ENCODE results near the gene TEX44. TPM values are rescaled to one million over a fixed set of nuclear protein-coding genes. Genes with fewer than 3 reads are reported as not detected.
"Not testable (repeated sequence)": the region's sequence is repeated elsewhere in the genome, so short reads cannot be mapped to it uniquely, and the experiment has no call there.

TEX44 gene
- total RNA-seq, 1 experiment from 2014 or later, result not detected

DNA sequence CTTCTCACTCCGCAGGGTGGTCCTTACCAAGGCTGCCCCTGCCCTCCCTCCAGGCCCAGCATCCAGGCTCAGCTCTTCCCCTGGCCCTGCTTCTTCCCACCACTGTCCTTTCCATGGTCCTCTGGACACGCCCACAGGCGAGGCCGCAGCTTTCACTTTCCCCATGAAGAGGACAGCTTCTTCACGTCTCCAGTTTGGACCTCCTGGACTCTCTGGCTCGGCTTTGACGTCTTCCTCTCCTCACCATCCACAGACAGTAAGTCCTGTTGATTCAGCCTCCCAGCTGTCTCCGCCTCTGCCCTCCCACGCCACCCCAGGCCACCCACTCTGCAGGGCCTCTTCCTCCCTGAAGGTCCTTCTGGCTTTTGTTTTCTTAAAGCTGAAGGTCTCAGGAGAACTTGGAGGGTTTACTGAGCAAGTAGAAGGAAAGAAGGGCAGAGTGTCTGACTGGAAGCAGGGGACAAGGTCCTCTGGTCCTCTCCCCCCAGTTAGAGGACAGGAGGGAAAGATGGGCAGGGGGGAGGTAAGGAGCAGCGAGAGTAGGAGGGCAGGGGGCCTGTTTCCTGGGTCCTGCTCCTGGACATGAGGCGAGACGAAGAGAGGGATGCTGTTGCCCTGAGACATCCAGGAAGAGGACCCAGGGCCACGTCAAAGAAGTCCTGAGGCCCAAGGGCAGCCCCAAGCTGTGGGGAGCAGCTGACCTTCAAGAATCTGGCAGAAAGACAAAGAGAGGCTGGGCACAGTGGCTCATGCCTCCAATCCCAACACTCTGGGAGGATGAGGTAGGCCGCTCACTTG is 37.7 kb upstream of the TEX44 start:
- intact Hi-C loops (cut with micrococcal nuclease; ENCODE audit: unreplicated experiment), result loop anchor here (5.0 kb wide), 1 partner anchor 38 kb away; no protein-coding TSS in a partner anchor
- TF ChIP-seq SIN3A (IDR thresholded peaks at IDR 0.05; ENCODE audit: borderline replicate concordance, insufficient read depth, low read depth, low read length) (no peak), POLR2AphosphoS5 (IDR thresholded peaks at IDR 0.05; ENCODE audit: low read depth, low read length) (no peak), TCF7L2 (IDR thresholded peaks at IDR 0.05; ENCODE audit: low read depth, low read length) (no peak)
- TF ChIP-seq, protein P1, sequence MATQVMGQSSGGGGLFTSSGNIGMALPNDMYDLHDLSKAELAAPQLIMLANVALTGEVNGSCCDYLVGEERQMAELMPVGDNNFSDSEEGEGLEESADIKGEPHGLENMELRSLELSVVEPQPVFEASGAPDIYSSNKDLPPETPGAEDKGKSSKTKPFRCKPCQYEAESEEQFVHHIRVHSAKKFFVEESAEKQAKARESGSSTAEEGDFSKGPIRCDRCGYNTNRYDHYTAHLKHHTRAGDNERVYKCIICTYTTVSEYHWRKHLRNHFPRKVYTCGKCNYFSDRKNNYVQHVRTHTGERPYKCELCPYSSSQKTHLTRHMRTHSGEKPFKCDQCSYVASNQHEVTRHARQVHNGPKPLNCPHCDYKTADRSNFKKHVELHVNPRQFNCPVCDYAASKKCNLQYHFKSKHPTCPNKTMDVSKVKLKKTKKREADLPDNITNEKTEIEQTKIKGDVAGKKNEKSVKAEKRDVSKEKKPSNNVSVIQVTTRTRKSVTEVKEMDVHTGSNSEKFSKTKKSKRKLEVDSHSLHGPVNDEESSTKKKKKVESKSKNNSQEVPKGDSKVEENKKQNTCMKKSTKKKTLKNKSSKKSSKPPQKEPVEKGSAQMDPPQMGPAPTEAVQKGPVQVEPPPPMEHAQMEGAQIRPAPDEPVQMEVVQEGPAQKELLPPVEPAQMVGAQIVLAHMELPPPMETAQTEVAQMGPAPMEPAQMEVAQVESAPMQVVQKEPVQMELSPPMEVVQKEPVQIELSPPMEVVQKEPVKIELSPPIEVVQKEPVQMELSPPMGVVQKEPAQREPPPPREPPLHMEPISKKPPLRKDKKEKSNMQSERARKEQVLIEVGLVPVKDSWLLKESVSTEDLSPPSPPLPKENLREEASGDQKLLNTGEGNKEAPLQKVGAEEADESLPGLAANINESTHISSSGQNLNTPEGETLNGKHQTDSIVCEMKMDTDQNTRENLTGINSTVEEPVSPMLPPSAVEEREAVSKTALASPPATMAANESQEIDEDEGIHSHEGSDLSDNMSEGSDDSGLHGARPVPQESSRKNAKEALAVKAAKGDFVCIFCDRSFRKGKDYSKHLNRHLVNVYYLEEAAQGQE (IDR thresholded peaks at IDR 0.05; ENCODE audit: insufficient read depth in 1 of 2, low read depth in 2 of 2, low read length in 1 of 2), result no peak
- TF ChIP-seq, protein P2, sequence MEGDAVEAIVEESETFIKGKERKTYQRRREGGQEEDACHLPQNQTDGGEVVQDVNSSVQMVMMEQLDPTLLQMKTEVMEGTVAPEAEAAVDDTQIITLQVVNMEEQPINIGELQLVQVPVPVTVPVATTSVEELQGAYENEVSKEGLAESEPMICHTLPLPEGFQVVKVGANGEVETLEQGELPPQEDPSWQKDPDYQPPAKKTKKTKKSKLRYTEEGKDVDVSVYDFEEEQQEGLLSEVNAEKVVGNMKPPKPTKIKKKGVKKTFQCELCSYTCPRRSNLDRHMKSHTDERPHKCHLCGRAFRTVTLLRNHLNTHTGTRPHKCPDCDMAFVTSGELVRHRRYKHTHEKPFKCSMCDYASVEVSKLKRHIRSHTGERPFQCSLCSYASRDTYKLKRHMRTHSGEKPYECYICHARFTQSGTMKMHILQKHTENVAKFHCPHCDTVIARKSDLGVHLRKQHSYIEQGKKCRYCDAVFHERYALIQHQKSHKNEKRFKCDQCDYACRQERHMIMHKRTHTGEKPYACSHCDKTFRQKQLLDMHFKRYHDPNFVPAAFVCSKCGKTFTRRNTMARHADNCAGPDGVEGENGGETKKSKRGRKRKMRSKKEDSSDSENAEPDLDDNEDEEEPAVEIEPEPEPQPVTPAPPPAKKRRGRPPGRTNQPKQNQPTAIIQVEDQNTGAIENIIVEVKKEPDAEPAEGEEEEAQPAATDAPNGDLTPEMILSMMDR (IDR thresholded peaks at IDR 0.05), result no peak
- Histone ChIP-seq H3K9me3 (ENCODE audit: control insufficient read depth, insufficient read depth, low read depth, low read length) (peaks cover 15% of the 10 kb centered on the region; the same call in 1 of the 2 replicates), H3K4me1 (ENCODE audit: control insufficient read depth, insufficient read depth, low read length) (no peaks in the 10 kb centered on the region; the same call in none of the 2 replicates), H3K36me3 (ENCODE audit: control insufficient read depth, insufficient read depth, low read length) (no peaks in the 10 kb centered on the region), H3K27me3 (ENCODE audit: control insufficient read depth, insufficient read depth, low read length) (no peaks in the 10 kb centered on the region), H3K4me3 (ENCODE audit: low read depth in 2 of 2, low read length in 2 of 2) (no peak overlapping the region), H3K27ac (ENCODE audit: low read length) (no peak overlapping the region)
- ATAC-seq, result no peak
- POLR2A ChIA-PET, result no interaction called here
- CTCF ChIA-PET, result interaction anchor here (0.5 to 2.0 kb wide), 2 partner anchors 72 to 170 kb away, joined by 4 to 8 read pairs; no protein-coding TSS in a partner anchor
- in situ Hi-C loops (cut with HindIII; ENCODE audit: low pct_unique_long_range_greater_than_20kb, low sequenced_read_pairs), result no loop called here
- BruUV-seq (replicated peaks), result no TSS peak
- DNase-seq (ENCODE audit: low read depth, low spot score), result no peak

DNA sequence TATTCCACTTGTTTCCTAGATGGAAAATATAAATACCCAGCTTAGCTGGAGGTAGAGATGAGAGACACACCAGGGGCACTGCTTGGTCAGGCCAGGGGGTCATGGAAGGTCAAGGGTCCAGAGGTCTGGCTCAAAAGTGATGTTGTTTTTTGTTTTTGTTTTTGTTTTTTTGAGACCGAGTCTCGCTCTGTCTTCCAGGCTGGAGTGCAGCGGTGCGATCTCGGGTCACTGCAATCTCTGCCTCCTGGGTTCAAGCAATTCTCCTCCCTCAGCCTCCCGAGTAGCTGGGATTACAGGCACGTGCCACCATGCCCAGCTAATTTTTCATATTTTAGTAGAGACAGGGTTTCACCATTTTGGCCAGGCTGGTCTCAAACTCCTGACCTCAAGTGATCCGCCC is 36.2 kb upstream of the TEX44 start:
- in situ Hi-C loops (cut with HindIII; ENCODE audit: low pct_unique_long_range_greater_than_20kb, low sequenced_read_pairs), result not testable (repeated sequence)

More for the DNA sequence above, 36.2 kb upstream of the TEX44 start:
- POLR2A ChIA-PET; H3K4me1 ChIP-seq (ENCODE audit: control insufficient read depth, insufficient read depth, low read length); H3K4me3 ChIP-seq (ENCODE audit: low read depth in 2 of 2, low read length in 2 of 2); DNase-seq (ENCODE audit: low read depth, low spot score); BruUV-seq (replicated peaks); H3K27me3 ChIP-seq (ENCODE audit: control insufficient read depth, insufficient read depth, low read length); H3K27ac ChIP-seq (ENCODE audit: low read length); ATAC-seq; H3K36me3 ChIP-seq (ENCODE audit: control insufficient read depth, insufficient read depth, low read length): not testable (repeated sequence)
- peaks cover 12% of the 10 kb centered on the region; the same call in 1 of the 2 replicates for H3K9me3 ChIP-seq (ENCODE audit: control insufficient read depth, insufficient read depth, low read depth, low read length)
- intact Hi-C loops (cut with micrococcal nuclease; ENCODE audit: unreplicated experiment), result loop anchor here (5.0 kb wide), 1 partner anchor 39 kb away; no protein-coding TSS in a partner anchor
- CTCF ChIA-PET, result interaction anchor here (0.5 to 2.0 kb wide), 2 partner anchors 22 to 74 kb away, joined by 3 to 4 read pairs; no protein-coding TSS in a partner anchor
